SK-N-SH treated with all-trans-retinoic acid at 6 μM for 48 hours (cell line): ENCODE results near the gene AIRE.

Source experiments
- ATAC-seq: fragments of 200-7000 bp; cut with Tn5 transposase; 3 replicates; pipeline ENCODE4 v1.9.1; 2020; ENCODE audit warnings: mild to moderate bottlenecking, moderate library complexity
- ARNTL ChIP-seq: fragments of 450-650 bp; formaldehyde crosslinking; IDR thresholded peaks from 2 replicates; pipeline ENCODE4 v1.5.0; 2020; ENCODE audit warnings: low read depth, mild to moderate bottlenecking, moderate library complexity, borderline replicate concordance
- BACH2 ChIP-seq: fragments of 250-450 bp; sonication (Bioruptor Pico); IDR thresholded peaks from 2 replicates; pipeline ENCODE4 v1.9.0; 2021; ENCODE audit warnings: mild to moderate bottlenecking, borderline replicate concordance
- CREB5 ChIP-seq: fragments of 250-450 bp; sonication (Bioruptor Pico); IDR thresholded peaks from 2 replicates; pipeline ENCODE4 v1.5.1; 2020; ENCODE audit warnings: low read depth, mild to moderate bottlenecking, moderate library complexity
- CSDC2 ChIP-seq: fragments of 250-450 bp; sonication (Bioruptor Pico); IDR thresholded peaks from 2 replicates; pipeline ENCODE4 v1.5.0; 2020; ENCODE audit warnings: mild to moderate bottlenecking, moderate library complexity
- CSRNP3 ChIP-seq: fragments of 250-450 bp; sonication (Bioruptor Pico); IDR thresholded peaks from 2 replicates; pipeline ENCODE4 v1.5.1; 2021; ENCODE audit warnings: mild to moderate bottlenecking, moderate library complexity
- ESRRG ChIP-seq: fragments of 250-450 bp; sonication (Bioruptor Pico); IDR thresholded peaks from 2 replicates; pipeline ENCODE4 v1.6.1; 2021; ENCODE audit warnings: mild to moderate bottlenecking
- ISL1 ChIP-seq: fragments of 250-450 bp; sonication (Bioruptor Pico); IDR thresholded peaks from 2 replicates; pipeline ENCODE4 v2.1.2; 2022; ENCODE audit warnings: mild to moderate bottlenecking, moderate library complexity
- OSR1 ChIP-seq: fragments of 250-450 bp; sonication (Bioruptor Pico); IDR thresholded peaks from 2 replicates; pipeline ENCODE4 v1.8.0; 2022; ENCODE audit warnings: moderate library complexity, mild to moderate bottlenecking, inconsistent platforms
- PATZ1 ChIP-seq: fragments of 250-450 bp; sonication (Bioruptor Pico); IDR thresholded peaks from 2 replicates; pipeline ENCODE4 v1.8.0; 2020; ENCODE audit warnings: mild to moderate bottlenecking, moderate library complexity, borderline replicate concordance
- POU6F1 ChIP-seq: fragments of 250-450 bp; sonication (Bioruptor Pico); IDR thresholded peaks from 2 replicates; pipeline ENCODE4 v1.8.0; 2021; ENCODE audit warnings: low read depth, mild to moderate bottlenecking, moderate library complexity, borderline replicate concordance
- PPARA ChIP-seq: fragments of 250-450 bp; sonication (Bioruptor Pico); IDR thresholded peaks from 2 replicates; pipeline ENCODE4 v1.5.0; 2020; ENCODE audit warnings: mild to moderate bottlenecking, borderline replicate concordance
- RARB ChIP-seq: fragments of 250-450 bp; sonication (Bioruptor Pico); IDR thresholded peaks from 2 replicates; pipeline ENCODE4 v1.8.0; 2021; ENCODE audit warnings: mild to moderate bottlenecking, moderate library complexity
- SNAI2 ChIP-seq: fragments of 250-450 bp; sonication (Bioruptor Pico); IDR thresholded peaks from 2 replicates; pipeline ENCODE4 v1.5.0; 2020; ENCODE audit warnings: mild to moderate bottlenecking, moderate library complexity
- TCF4 ChIP-seq: fragments of 250-450 bp; sonication (Bioruptor Pico); IDR thresholded peaks from 2 replicates; pipeline ENCODE4 v1.8.0; 2021; ENCODE audit warnings: mild to moderate bottlenecking, moderate library complexity, borderline replicate concordance
- TSHZ2 ChIP-seq: fragments of 250-450 bp; sonication (Bioruptor Pico); IDR thresholded peaks from 2 replicates; pipeline ENCODE4 v1.5.0; 2020; ENCODE audit warnings: mild to moderate bottlenecking, moderate library complexity
- ZC3H10 ChIP-seq: fragments of 250-450 bp; sonication (Bioruptor Pico); IDR thresholded peaks from 2 replicates; pipeline ENCODE4 v1.5.1; 2021; ENCODE audit warnings: mild to moderate bottlenecking, moderate library complexity
- ZFP3 ChIP-seq: fragments of 250-450 bp; sonication (Bioruptor Pico); IDR thresholded peaks from 2 replicates; pipeline ENCODE4 v1.5.0; 2020; ENCODE audit warnings: mild to moderate bottlenecking, moderate library complexity
- ZFP30 ChIP-seq: fragments of 450-650 bp; formaldehyde crosslinking; IDR thresholded peaks from 2 replicates; pipeline ENCODE4 v1.5.0; 2022; ENCODE audit warnings: mild to moderate bottlenecking, moderate library complexity

The AIRE gene

GRCh38 chr21:44335266-44336059 is 49.8 kb downstream of the AIRE start (continued):
- TF ChIP-seq TSHZ2: no peak
- TF ChIP-seq RARB (CRISPR knock-in tag): no peak
- no peak for TF ChIP-seq CREB5 (CRISPR knock-in tag)
- no peak for TF ChIP-seq ZFP3 (CRISPR knock-in tag)
- TF ChIP-seq ISL1 (CRISPR knock-in tag): no peak

GRCh38 chr21:44337449-44337848 is 51.8 kb downstream of the AIRE start:
- no peak for ATAC-seq
- TF ChIP-seq OSR1 (CRISPR knock-in tag) (no peak), SNAI2 (CRISPR knock-in tag) (no peak), ISL1 (CRISPR knock-in tag) (no peak)

- TF ChIP-seq CSRNP3 (no peak), POU6F1 (CRISPR knock-in tag) (no peak), ARNTL (CRISPR knock-in tag) (no peak), ZFP30 (CRISPR knock-in tag) (no peak)
- TF ChIP-seq, all 23 proteins: peak for 0
- ATAC-seq: peak; percentile 45
These were observed 52.5 kb downstream of the AIRE start for GRCh38 chr21:44337941-44338895.

- peak; percentile 92 for ATAC-seq
- no peak for TF ChIP-seq CSDC2 (CRISPR knock-in tag)
- no peak for TF ChIP-seq PATZ1 (CRISPR knock-in tag)
- no peak for TF ChIP-seq ZFP30 (CRISPR knock-in tag)
- no peak for TF ChIP-seq ZFP3 (CRISPR knock-in tag)
- no peak for TF ChIP-seq BACH2 (CRISPR knock-in tag)
- TF ChIP-seq TCF4 (CRISPR knock-in tag): no peak
- TF ChIP-seq ISL1 (CRISPR knock-in tag): no peak
- TF ChIP-seq ESRRG (CRISPR knock-in tag): no peak
- TF ChIP-seq TSHZ2: no peak
- no peak for TF ChIP-seq ARNTL (CRISPR knock-in tag)
- no peak for TF ChIP-seq PPARA (CRISPR knock-in tag)
- TF ChIP-seq RARB (CRISPR knock-in tag): no peak
- TF ChIP-seq ZC3H10 (CRISPR knock-in tag): no peak
These were observed 53.6 kb downstream of the AIRE start, which contains the start of gene CFAP410 for GRCh38 chr21:44338971-44339910. CFAP410 (minus strand) TSS chr21:44339390; CDS start chr21:44339194, 196 bp downstream.
